Measurements from ENCODE around the gene OXGR1.

- no peak for TF ChIP-seq CTCF (IDR thresholded peaks at IDR 0.05; ENCODE audit: poor library complexity)
- no peak for TF ChIP-seq EZH2 (IDR thresholded peaks at IDR 0.05; ENCODE audit: borderline replicate concordance)
Observed at GRCh38 chr13:97026531-97027161, 32.4 kb upstream of the OXGR1 start.
